Suppressor macrophage (primary cell): Measurements from ENCODE around the gene TTC9.

Experiments
- DNase-seq, 4 experiments: peaks; one replicate each; pipeline ENCODE4 v3.0.0-alpha.2; 2020 to 2022
- total RNA-seq, 17 experiments: gene quantifications; one replicate each; lab custom pipeline; 2026; ENCODE audit warnings: mixed read lengths in 6 of 17, inconsistent platforms in 3 of 17; lab: John Stamatoyannopoulos, UW

TTC9 gene
- total RNA-seq: 0.53 to 3.0 (median 1.4) reads per million in 17 experiments

- peak in 3 of 4 experiments; percentile 33 to 60 (median 54) for DNase-seq
Observed at GRCh38 chr14:70641548-70642302, at the start of gene TTC9. TSS of gene TTC9 (plus strand) at chr14:70641916. CDS start at chr14:70642130, 214 bp downstream.

- no peak for DNase-seq
Observed at GRCh38 chr14:70594461-70594860, 47.3 kb upstream of the TTC9 start.

- no peak for DNase-seq
Observed at GRCh38 chr14:70595443-70596185, 46.1 kb upstream of the TTC9 start.

- DNase-seq: peak in 2 of 4 experiments; percentile 32 to 44
Observed at GRCh38 chr14:70597731-70598130, 44.0 kb upstream of the TTC9 start.

- peak in 1 of 4 experiments; percentile 6 for DNase-seq
Observed at GRCh38 chr14:70599345-70599744, 42.4 kb upstream of the TTC9 start.

- peak; percentile 89 to 96 (median 94) for DNase-seq
Observed at GRCh38 chr14:70600382-70601157, 41.1 kb upstream of the TTC9 start, which contains the start of gene MED6. TSS of gene MED6 (minus strand) at chr14:70600655. CDS start at chr14:70600637, 18 bp downstream.

GRCh38 chr14:70601162-70601561 lies 40.6 kb upstream of the TTC9 start:
- DNase-seq: no peak

- DNase-seq: no peak
Observed at GRCh38 chr14:70602254-70602653, 39.5 kb upstream of the TTC9 start.

GRCh38 chr14:70611216-70611615 lies 30.5 kb upstream of the TTC9 start:
- no peak for DNase-seq

- no peak for DNase-seq
Observed at GRCh38 chr14:70616646-70617045, 25.1 kb upstream of the TTC9 start.

GRCh38 chr14:70618314-70618713 lies 23.4 kb upstream of the TTC9 start:
- DNase-seq: no peak

GRCh38 chr14:70619708-70620107 lies 22.0 kb upstream of the TTC9 start:
- DNase-seq: no peak

GRCh38 chr14:70622111-70622712 lies 19.5 kb upstream of the TTC9 start:
- DNase-seq: peak; percentile 51 to 66 (median 56)

GRCh38 chr14:70624972-70625371 lies 16.7 kb upstream of the TTC9 start:
- DNase-seq: no peak

- no peak for DNase-seq
Observed at GRCh38 chr14:70631948-70632347, 9.8 kb upstream of the TTC9 start.

- DNase-seq: peak in 2 of 4 experiments; percentile 25 to 34
Observed at GRCh38 chr14:70635971-70636595, 5.6 kb upstream of the TTC9 start.

GRCh38 chr14:70638416-70638815 lies 3.3 kb upstream of the TTC9 start:
- no peak for DNase-seq

GRCh38 chr14:70640938-70641547 lies 673 bp upstream of the TTC9 start:
- peak in 3 of 4 experiments; percentile 25 to 33 (median 27) for DNase-seq

GRCh38 chr14:70642303-70643235 lies 853 bp downstream of the TTC9 start:
- peak in 1 of 4 experiments; percentile 12 for DNase-seq

- no peak for DNase-seq
Observed at GRCh38 chr14:70643967-70644366, 2.3 kb downstream of the TTC9 start.
